Stimulated activated CD8-positive, alpha-beta memory T cell treated with anti-CD3 and anti-CD28 coated beads, Interleukin-4, amount 100 ng/mL, for 48 hours (primary cell): ENCODE results near the gene NPC1L1.
"Not testable (repeated sequence)": the region's sequence is repeated elsewhere in the genome, so short reads cannot be mapped to it uniquely, and the experiment has no call there.

Source experiments
- DNase-seq: peaks from one replicate; pipeline ENCODE4 v3.0.0-alpha.2; 2020

Gene NPC1L1

GRCh38 chr7:44564606-44565005, 23.5 kb upstream of the NPC1L1 start:
- DNase-seq = no peak

DNA sequence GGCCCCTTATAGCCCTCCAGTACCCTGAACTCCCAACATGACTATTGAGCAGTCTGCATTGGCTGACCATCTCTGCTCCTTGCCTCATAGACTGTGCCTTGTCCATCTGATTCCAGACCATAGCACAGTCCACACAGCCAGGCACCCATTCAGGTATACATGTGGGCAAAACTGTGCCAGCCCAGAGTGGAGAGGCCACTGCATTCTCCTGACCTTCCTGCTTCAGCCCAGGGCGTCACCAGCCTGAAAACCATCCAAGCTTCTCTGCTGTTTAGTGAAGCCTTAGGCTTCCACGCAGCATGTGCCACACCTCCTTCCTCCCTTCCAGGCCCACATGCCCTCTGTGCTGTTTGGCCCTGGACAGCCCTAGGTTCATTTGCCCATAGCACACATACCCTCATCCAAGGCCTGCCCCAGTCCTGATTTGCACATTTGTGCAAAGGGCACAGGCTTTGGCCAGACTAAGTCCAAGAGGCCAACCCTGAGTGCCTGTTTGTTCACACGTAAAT, 22.1 kb upstream of the NPC1L1 start:
- DNase-seq = no peak

DNA sequence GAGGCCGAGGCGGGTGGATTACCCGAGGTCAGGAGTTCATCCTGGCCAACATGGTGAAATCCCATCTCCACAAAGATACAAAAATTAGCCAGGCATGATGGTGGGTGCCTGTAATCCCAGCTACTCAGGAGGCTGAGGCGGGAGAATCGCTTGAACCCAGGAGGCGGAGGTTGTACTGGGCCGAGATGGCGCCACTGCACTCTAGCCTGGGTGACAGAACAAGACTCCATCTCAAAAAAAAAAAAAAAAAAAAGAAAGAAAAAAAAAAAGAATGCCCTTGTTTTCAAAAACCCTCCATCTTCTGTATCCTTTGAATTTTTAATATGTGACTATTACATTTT, 21.5 kb upstream of the NPC1L1 start:
- DNase-seq = not testable (repeated sequence)

DNA sequence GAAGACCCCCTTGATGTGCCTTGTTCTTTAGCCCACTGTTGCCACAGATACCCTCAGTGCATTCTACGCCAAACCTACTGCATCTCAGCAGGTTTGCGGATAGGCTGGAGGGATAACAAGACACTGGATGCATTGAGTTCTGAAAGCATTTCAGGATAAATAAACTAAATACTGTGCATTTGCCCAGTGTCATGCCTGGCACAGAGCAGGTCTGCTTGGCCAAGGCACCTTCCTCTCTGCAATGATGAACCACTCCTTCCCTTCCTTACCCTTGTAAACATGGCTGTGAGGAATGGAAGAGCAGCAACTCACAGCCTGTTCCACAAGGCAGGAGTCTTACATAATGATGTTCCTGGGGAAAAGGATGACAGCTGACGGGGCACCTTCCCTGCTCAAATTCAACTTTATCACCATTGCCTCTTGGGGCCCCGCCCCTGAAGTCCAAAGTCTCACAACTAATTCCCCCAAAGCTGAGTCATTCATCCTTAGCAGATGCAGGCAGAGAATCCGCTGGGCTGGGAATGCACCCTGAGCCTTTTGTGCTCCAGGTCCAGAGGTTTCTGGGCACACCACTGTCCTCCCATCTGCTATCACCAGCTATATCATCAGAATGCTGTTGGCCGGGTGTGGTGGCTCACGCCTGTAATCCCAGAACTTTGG, 21.0 kb upstream of the NPC1L1 start:
- DNase-seq = no peak

DNA sequence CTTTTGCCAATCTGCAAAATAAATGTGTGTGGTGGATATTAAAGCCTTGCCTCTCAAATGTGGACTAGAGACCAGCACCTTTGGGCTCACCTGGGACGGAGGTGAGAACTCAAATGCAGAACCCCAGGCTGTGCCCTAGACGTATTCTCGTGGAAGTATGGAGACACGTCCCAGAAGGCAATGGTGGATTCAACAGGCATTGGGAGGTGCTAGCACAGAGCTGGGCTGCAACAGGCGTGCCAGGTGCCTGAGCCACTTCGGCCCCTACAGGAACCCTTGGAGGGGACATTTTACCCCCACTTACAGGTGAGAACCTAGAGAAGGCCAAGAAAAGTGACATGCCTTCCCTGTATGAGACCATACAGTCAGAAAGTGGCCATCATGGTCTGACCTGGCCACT, 20.4 kb upstream of the NPC1L1 start:
- no peak for DNase-seq

DNA sequence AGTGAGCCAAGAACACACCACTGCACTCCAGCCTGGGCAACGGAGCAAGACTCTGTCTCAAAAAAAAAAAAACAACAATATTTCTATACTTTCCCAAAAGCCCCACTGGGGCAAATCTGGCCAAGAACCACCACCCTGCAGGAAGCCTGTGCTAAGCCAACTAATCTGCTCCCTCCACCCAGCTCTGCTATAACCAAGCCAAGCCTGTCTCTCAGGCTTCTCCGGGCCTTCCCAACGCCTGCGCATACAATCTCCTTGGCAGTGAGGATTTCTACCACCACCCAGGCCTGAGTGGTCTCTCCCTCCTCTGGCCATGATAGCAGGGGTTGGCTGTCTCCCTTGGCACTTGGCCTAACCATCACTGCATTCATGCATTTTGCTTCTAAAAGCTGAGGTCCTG, 18.4 kb upstream of the NPC1L1 start:
- DNase-seq = no peak

DNA sequence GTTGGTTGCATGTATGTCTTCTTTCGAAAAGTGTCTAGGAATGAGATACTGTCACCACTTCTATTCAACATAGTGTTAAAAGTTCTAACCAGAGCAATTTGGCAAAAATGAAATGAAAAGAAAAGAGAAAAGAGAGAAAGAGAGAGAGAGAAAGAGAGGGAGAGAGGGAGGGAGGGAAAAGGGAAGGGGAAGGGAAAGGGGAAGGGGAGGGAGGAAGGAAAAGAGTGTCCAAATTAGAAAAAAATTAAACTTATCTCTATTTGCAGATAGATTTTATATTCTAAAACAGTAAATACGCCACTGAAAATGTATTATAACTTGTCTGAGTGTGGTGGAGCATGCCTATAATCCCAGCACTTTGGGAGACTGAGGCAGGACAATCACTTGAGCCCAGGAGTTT, 16.4 kb upstream of the NPC1L1 start:
- no peak for DNase-seq

DNA sequence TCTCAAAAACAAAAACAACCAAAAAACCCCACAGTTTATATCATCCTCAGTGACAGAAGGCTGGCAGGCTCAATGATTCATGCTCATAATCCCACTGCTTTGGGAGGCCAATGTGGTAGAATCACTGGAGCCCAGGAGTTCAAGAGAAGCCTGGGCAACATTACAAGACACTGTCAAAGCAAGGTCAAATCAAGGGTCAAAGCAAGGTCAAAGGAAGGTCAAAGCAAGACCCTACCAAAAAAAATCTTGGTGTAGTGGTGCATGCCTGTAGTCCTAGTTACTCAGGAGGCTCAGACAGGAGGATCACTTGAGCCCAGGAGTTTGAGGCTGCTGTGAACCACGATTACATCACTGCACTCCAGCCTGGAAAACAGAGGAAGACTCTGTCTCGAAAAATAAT, 14.2 kb upstream of the NPC1L1 start:
- no peak for DNase-seq

GRCh38 chr7:44552473-44553005, 11.4 kb upstream of the NPC1L1 start:
- not testable (repeated sequence) for DNase-seq

- DNase-seq = no peak
Measured at GRCh38 chr7:44549457-44549856, 8.3 kb upstream of the NPC1L1 start.

- no peak for DNase-seq
Measured at GRCh38 chr7:44548893-44549292, 7.8 kb upstream of the NPC1L1 start.

DNA sequence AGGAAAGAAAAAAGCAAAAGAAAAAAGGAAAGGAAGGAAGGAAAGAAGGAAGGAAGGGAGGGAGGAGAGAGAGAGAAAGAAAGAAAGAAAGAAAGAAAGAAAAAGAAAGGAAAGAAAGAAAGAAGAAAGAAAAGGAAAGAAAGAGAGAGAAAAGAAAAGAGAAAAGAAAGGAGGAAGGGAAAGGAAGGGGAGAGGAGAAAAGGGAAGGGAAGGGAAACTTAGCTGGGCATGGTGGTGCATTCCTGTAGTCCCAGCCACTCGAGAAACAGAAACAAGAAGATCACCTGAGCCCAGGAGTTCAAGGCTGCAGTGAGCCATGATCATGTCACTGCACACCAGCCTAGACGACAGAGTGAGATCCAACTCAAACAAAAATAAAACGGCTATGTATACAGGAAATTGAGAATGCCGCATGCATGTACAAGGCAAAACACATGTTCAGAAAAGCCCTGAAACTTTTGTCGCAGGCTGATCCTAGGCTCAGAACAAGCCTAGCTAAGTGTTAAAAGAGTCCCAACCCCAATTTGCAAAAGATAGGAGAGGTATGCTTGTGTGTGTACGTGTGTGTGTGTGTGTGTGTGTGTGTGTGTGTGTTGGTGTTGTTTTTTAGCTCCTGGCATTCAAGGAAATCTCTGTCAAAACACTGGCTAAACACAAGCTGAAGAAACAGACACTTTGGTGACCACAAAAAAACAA, 6.6 kb upstream of the NPC1L1 start:
- no peak for DNase-seq

DNA sequence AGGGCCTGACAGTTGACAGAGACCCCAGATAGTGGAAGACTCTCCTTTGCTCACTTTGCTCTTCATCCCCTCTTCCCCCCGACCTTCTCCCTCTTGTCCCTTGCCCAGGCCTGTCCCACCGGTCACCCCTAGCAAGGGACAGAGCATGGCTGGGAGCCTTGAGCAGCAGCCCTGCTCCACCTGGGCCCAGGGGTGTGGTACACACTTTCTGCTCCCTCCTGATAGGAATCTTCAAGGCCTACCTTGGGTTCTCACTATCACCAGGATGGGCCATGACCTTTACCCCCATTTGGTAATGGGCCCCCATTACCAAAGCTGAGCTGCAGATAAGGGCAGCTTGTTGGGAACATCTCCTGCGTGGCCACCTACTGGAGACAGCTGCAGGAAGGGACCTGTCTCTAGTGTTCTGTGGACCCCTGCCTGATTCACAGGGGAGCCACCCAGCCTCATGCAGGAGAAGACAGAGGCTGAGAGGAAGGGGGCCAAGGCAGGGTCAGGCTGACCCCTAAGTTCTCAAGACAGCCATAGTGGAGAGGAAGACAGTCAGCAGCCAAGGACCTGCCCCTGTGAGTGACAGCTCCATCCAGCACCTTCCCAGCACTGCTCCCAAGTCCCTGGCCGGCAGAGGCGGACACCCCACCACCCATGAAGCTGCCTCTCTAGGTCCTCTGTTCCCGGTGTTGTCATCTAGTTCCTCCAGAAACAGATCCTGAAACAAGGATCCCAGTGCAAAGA, 913 bp upstream of the NPC1L1 start:
- DNase-seq = no peak

- no peak for DNase-seq
Measured at GRCh38 chr7:44540592-44541027, 520 bp downstream of the NPC1L1 start.

DNA sequence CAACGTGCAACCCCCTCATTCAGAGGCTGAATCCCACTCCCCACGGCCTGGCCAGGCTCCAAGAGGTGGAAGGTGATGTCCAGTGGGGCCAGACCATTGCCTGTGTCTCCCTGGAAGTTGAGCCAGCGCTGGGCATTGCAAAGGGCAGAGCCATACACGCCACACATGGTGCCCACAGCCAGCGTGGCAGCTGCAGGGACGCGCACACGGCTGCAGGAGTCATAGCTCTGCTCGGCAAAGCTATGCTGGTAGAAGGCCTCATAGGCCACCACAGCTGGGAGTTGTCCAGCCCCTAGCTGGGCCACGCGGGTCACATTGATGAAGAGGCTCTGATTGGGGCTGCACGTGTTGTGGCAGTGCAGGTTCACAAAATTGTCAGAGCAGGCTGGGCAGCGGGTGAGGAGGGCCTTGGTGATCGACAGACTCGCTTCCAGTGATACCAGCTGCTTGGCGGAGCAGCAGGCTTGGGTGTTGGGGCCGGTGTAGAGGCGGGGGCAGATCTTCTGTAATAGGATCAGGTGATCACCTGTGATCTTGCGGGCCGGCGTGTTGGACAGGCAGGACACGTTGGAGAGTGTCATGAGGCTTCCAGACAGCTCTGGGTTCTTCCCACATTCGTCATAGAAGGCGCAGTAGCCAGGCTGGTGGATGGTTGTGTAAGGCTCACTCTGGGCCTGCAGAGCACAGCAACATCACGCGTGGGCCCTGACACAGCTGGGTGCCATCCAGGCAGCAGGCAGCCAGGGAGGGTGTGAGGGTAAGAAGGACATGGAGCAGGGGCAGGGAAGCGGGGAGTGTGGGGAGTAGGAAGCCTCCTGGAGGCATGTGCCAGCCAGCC, 1.2 kb downstream of the NPC1L1 start:
- no peak for DNase-seq

DNA sequence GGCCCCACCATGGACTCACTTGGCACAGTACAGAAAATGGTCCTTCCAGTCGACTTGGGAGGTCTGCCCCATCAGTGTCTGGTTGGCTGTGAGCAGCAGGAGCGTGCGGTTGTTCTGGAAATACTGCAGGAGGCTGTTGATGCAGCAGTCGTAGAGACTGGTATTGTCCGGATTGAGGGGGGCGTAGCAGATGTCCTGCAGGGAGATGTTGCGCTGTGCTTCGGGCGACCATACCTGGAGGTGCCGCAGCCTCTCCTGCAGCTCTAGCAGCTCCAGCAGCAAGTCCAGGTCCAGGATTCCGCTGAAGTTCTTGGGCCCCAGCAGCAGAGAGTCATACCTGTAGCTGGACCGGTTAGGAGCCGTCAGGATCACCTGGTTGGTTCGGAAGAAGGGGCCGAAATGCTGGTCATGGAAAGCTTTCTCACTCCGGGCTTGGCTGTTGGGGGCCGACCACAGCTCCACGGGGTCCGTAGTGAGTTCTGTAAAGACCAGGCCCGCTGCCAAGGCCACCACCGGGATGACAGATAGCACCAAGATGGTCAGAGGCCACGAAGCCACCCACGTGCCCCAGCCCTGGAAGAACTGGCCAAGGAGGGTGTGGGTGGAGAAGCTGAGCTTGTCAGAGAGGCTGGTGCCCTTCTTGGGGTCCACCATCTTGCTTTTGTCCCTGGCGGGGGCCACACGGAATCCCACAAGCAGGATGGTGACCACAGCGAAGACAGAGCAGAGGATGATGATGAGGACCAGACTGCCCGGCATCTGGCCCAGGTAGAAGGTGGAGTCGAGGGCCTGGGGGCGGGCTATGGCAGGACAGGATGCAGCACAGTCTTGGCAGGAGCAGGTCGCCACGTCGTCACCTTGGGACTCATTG, 2.1 kb downstream of the NPC1L1 start:
- no peak for DNase-seq

GRCh38 chr7:44538093-44538797, 2.9 kb downstream of the NPC1L1 start:
- no peak for DNase-seq

DNA sequence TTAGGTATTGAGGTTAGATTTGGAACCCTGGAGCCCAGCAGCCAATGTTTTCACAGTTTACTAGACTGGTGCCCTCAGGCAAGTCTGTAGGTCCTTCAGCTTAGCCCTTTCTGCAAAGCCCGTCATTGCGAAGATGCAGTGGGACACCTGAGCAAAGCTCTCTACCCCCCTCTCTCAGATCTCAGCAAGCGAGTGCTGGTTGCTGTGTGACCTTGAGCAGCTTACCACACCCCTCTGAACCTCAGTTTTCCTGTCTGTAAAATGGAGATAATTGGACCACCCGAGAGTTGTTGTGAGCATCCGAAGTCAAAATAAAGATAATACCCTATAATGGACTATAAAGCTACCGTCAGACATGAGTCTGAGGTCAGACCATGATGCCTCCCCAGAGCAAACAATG, 3.7 kb downstream of the NPC1L1 start:
- no peak for DNase-seq

GRCh38 chr7:44536090-44536489, 5.0 kb downstream of the NPC1L1 start:
- DNase-seq = no peak

- DNase-seq = no peak
Measured at GRCh38 chr7:44535348-44536064, 5.6 kb downstream of the NPC1L1 start.
